NCI-H1436 treated with DMSO at 0.1 percent for 48 hours (cell line): ENCODE measurements around the gene BTBD9.
"Not testable (repeated sequence)": the region's sequence is repeated elsewhere in the genome, so short reads cannot be mapped to it uniquely, and the experiment has no call there.

Source experiments
- DNase-seq: peaks from one replicate; lab custom pipeline; 2025; lab: John Stamatoyannopoulos, UW

The BTBD9 gene

DNA sequence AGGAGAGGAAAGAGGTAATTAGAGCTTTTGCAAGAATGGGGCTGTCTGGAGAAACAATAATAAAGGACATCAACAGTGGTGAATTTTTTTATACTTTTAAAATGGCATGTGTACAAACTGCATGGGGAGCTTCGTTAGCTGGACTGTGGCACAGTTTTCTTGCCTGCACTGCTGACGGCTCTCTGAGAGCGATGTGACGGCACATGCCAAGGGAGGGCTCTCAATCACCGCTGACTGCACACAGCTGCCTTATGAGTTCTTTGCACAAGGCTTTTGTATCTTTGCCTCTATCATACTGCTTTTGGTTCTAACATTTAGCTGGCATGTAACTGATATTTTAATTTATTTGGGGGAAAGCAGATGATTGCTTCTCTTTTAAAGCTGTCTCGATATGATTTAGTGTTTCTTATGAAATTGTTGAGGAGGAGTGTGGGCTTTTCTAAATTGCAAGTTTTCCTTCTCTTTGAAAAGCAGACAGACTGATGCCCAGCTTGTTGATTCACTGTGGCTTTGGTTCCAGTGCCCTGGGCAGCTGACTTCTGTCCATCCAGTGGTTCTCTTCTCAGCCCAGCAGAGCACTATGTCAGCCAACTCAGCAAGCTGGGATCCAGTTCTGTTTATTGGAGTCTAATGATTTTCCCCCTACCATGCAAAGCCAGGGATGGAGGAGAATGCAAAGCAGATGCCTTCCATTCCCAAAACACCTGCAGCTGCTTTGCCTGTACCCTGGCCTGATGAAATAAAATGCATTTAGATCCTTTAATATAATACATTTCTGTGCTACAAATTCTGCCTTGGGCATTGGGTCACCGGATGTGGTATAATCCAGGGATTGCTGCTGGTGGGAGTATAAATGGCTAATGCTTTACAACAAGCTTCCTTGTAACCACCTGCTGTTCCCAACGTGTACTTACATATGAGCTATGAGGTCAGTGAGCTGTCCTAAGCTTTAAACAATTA, 496.3 kb downstream of the BTBD9 start:
- no peak for DNase-seq

DNA sequence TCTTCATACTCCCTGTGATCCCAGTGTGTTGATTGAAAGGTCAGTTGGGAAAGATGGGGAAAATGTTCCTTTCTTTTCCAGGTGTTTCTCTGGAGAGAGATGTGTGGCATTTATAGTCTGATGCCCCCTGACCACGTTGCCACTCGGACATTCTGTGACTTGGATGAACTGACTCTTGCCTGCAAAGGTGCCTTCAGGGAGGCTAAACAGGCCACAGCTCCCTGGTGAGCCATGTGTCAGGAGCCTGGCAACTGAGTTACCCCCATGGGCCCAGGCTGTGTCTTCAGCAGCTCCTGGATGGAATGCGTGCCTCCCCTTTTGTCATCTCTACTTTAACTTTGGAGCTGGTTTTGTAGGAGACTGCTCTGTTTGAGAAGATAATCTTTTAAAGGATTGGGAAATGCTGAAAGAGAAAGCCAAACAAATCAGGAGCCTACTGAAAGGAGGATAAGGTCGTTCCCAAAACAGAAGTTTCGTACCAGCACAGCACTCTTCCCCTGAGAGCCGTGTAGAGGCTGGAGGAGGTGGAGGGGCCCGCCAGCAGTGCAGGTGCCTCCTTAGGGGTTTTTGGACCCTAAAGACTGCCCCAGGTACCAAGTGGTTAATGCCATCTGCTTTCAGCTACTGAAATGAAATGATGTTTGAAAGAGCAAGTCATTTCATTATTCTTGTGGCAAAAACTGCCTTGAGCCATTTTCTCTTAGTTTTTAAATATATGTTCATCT, 497.4 kb downstream of the BTBD9 start:
- DNase-seq, result no peak

DNA sequence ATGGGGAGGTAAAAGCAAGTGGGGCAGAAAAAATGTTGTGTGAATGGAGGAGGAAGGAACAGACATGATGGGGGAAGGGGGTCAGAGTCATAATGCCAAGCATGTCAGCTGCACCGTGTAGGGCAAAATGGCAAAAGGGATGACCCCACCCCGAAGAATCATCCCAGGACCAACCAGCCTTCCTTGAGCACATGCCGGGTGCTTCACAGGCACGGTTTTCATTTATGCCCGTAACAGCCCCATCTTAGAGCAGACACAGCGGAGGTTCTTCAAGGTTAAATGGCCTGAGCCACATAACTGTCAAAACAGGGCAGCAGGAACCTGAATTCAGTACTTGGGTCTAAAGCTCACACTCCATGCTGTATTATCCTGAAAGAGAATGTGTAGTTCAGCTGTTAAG, 498.0 kb downstream of the BTBD9 start:
- DNase-seq, result no peak

DNA sequence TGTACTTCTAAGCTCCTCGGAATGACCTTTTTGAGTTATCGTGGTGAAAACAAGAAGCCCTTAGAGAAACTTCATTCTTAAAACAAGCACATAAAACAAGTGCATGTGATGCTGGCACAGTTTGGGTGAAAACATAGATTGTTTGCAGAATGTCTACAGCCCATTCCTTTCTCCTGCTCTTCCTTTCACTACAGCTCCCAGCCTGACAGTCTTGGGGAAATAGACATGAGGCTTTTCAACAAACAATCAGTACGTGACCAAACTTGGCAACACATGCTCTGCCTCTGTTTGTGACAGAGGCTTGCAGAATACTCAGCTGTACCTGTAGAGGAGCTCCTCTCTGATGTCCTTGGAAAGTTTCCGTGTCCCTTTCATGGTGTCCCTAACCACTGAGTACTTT, 498.6 kb downstream of the BTBD9 start:
- no peak for DNase-seq

DNA sequence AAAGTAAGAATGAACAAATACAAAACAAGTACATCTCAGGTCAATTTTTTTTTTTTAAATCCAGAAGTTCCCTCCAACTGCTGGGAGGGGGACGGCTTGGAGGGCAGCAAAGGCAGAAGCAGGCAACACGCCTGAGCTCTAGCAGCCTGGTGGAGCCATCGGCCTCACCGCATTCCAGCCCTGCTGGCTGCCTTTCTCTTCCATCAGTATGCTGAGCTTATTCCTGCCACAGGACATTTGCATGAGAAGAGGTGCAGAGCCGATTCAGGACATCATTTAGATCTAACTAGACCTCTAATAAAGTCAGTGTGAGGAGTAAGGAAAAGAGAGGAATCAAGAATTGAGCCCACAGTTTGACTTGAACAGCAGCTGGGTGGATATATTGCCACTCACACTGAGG, 501.4 kb downstream of the BTBD9 start:
- no peak for DNase-seq

DNA sequence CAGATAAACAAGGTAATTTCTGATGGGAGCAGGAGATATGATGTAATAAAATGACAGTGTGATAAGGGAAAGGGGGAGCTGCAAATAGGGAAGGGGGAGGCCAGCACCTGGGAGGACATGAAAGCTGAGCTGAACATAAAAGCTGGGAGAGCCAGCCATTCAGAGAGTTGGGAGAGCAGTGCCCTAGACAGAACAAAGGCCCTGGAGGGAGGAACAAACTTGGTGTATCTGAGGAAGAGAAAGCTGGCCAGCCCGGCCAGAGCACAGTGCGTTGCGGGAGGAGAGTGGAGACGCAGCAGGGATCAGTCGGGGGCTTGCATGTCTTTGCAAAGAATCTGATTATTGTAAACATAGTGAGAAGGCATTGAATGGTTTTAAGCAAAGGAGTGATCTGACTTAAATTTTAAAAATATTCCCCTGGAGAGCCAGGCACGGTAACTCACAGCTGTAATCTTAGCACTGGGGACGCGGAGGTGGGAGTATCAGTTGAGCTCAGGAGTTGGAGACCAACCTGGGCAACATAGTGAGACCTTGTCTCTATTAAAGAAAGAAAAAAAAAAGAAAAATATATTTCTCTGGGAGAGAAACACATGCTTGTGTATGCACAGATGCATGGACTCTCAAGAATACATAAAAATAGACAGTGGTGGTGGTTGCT, 502.0 kb downstream of the BTBD9 start:
- no peak for DNase-seq

DNA sequence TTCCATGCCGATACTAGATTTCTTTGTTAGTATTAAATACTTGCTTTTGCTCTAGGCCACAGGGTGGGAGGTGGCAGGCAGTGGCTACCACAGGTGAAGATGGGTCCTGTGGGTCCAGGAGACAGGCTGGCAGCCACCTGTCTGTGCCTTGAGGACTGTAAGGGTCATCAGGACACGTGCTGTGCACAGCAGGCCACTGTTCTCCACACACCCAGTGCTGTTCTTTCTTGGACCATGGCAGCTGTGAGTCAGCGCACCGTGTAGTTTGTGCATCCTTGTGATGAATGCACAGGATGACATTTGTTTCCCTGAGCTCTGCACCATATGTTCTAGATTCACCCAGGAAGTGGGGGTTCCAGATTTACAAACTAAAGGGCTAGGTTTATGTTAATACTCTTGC, 503.2 kb downstream of the BTBD9 start:
- no peak for DNase-seq

DNA sequence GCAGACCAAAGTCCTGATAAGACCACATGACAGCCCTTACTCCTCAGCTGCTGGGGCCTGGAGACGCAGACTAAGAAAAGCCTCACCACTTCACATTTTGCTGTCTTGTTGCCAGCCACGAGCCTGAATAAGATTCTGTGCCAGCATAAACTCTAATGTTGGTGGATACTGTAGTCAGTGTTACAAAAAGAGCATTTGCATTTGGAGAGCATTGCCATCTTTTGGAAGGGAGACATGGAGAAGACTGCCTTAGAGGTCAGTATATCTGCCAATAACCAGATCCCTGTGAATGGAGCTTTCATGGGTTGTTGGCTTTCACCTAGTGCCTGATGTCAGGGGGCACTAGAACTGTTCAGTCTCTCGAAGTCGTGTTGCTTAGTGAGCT, 505.0 kb downstream of the BTBD9 start:
- no peak for DNase-seq

DNA sequence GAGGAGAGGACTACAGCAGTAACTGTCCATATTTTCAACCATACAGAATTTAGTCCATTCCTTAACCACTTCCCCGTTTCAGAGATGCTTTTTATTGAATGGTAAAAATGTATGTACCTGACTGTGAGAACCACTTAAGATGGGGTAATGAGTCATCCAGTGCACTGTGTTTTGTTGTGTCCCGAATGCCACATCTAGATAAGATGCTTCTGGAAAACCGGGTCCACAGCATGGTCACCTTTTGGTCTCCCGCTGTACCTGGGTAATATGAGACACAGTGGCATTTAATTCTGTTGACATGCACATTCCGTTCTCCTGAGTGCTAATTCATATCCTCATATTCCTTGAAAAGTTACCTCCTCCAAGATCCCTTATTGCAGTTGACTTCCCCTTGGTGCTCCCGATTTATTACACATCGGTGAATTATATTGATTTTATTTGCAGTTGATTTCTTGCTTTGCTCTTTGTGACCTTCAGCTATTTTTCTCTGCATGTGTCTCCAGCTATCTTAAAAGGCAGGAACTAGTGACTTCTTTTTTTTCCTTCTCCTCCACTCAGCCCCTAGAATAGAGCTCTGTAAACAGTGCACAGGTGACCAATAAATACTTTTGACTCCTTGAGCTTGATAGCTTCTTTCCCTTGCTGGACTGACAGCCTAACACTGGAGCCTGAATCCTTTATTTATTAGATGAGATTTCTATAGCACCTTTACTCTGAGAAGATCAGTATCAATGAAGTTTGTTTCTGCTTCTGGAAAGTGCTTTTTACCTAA, 505.6 kb downstream of the BTBD9 start:
- no peak for DNase-seq

DNA sequence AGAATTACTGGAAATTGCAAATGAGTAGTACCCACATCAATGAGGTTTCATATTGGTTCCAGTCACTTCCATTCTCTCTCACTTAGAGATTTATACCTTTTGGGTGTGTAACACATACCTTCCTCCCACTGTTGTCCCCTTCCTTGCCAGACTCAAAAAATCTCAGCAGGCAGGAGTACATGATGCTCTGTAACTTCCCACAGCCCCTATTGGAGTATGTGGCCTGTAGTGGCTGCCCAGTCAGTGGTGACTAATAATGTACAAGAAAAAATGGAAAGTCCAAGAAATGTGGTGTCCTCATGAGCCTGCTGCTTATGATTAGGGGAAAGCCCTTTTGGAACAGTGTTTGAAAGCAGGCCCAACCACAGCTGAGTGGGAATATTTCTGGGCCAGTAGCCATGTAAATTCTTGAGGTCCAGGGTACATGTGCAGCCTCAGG, 508.2 kb downstream of the BTBD9 start:
- no peak for DNase-seq

DNA sequence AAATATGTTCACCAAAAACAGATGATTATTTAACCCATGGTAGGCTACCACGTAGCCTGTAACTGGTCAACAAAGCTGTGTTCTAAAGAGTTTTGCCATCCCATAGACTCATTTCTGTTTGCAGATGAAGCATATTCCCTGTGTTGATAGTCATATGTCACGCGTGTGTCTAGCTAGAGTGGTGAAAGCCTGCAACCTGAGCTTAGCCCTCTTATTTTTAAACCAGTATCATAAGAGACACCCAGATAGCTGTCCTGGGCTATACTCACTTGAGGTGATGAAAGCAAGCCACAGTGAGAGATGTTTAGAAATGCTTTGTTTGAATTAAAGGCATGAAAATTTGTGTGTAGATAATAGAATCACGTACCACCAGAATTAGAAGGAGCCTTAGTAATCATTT, 512.4 kb downstream of the BTBD9 start:
- no peak for DNase-seq

DNA sequence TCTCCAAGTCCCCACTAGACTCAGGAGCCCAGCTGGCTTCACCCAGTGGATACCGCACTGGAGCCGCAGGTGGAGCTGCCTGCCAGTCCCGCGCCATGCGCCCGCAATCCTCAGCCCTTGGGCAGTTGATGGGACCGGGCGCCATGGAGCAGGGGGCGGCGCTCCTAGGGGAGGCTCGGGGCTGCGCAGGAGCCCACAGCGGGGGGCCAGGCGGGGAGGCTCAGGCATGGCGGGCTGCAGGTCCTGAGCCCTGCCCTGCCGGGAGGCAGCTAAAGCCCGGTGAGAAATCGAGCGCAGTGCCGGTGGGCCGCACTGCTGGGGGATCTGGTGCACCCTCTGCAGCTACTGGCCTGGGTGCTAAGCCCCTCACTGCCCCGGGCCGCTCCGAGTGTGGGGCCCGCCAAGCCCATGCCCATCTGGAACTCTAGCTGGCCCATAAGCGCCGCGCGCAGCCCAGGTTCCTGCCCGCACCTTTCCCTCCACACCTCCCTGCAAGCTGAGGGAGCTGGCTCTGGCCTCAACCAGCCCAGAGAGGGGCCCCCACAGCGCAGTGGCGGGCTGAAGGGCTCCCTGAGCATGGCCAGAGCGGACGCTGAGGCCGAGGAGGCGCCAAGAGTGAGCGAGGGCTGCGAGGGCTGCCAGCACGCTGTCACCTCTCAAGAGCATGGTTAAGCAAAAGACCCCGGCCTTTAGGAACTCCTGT, 515.4 kb downstream of the BTBD9 start:
- not testable (repeated sequence) for DNase-seq

DNA sequence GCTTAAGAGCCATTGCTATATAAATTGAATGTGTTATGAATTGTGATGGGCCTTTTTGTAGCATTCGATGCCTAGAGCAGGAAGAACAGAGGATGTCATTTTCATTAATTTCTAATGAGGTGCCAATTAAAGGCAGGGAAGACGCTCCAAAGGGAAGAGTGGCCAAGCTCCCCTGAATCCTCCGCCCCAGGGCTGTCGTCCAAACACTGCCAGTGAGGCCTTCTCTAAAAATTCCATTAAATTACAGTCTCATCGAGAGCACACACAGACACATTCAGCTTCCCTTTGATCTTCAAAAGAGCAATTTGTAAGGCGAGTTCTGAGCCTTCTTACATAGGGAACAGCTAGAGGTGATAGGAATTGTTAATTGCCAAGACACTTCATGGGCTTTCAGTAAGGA, 520.2 kb downstream of the BTBD9 start:
- no peak for DNase-seq

DNA sequence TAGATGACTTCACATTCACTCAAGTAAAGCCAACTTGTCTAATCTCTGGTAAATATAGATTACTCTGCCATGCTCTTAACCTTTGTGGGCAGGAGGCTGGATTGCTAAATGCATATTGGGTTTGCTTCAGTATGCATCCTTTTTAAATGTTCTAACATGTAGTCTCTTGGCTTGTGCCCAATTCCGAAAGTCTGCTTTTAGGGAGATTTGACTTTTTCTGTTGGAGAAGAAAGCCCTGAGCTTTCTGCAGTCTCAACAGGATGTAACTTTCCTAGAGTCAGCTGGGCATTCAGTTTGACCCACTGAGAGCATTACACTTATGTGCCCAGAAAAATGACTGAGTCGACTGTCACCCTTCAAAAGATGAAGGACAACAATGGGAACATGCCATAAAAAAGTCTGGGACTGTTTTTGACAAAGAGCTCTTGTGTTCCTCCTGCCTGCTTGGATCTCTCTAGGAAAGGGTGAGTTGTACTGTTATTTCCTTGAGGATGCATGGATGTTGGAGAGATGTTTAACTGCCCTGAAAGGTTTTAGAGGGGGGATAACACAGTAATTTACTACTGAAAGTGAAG, 520.9 kb downstream of the BTBD9 start:
- DNase-seq, result no peak
